NCI-H1417 treated with DMSO at 0.1 percent for 48 hours (cell line): Measurements from ENCODE around the gene ACVR1.

Experiments used
- DNase-seq: peaks from one replicate; lab custom pipeline; 2025; lab: John Stamatoyannopoulos, UW

Gene ACVR1

GRCh38 chr2:157853211-157853610, 22.9 kb downstream of the ACVR1 start:
- no peak for DNase-seq

GRCh38 chr2:157849591-157849990, 26.5 kb downstream of the ACVR1 start:
- no peak for DNase-seq

GRCh38 chr2:157848213-157848612, 27.9 kb downstream of the ACVR1 start:
- no peak for DNase-seq

GRCh38 chr2:157845081-157845480, 31.0 kb downstream of the ACVR1 start:
- no peak for DNase-seq

GRCh38 chr2:157843935-157844334, 32.2 kb downstream of the ACVR1 start:
- no peak for DNase-seq

- DNase-seq, result no peak
These were observed 33.0 kb downstream of the ACVR1 start for GRCh38 chr2:157843081-157843480.

GRCh38 chr2:157842106-157842879, 33.8 kb downstream of the ACVR1 start:
- DNase-seq, result no peak

GRCh38 chr2:157841485-157841884, 34.6 kb downstream of the ACVR1 start:
- DNase-seq, result no peak

- DNase-seq, result no peak
These were observed 35.5 kb downstream of the ACVR1 start for GRCh38 chr2:157840568-157841156.

GRCh38 chr2:157839822-157840221, 36.3 kb downstream of the ACVR1 start:
- DNase-seq, result no peak

GRCh38 chr2:157839162-157839801, 36.8 kb downstream of the ACVR1 start:
- peak; percentile 8 for DNase-seq

GRCh38 chr2:157838442-157839161, 37.5 kb downstream of the ACVR1 start:
- no peak for DNase-seq

GRCh38 chr2:157837851-157838441, 38.2 kb downstream of the ACVR1 start:
- no peak for DNase-seq

GRCh38 chr2:157836531-157836930, 39.6 kb downstream of the ACVR1 start:
- no peak for DNase-seq

GRCh38 chr2:157835425-157835824, 40.7 kb downstream of the ACVR1 start:
- no peak for DNase-seq

GRCh38 chr2:157835006-157835405, 41.1 kb downstream of the ACVR1 start:
- DNase-seq, result no peak

GRCh38 chr2:157833721-157834120, 42.4 kb downstream of the ACVR1 start:
- no peak for DNase-seq

- DNase-seq, result no peak
These were observed 44.4 kb downstream of the ACVR1 start for GRCh38 chr2:157831573-157832315.

GRCh38 chr2:157830696-157831570, 45.2 kb downstream of the ACVR1 start:
- DNase-seq, result no peak

- no peak for DNase-seq
These were observed 45.9 kb downstream of the ACVR1 start for GRCh38 chr2:157830266-157830665.
